CD4-positive, alpha-beta T cell treated with Interleukin-17A for 1 hour (primary cell): ENCODE results near the gene ZNF593OS.

Experiments
- DNase-seq: peaks from one replicate; pipeline ENCODE4 v3.0.0-alpha.2; 2020

Gene ZNF593OS

GRCh38 chr1:26124418-26125331 lies 47.0 kb downstream of the ZNF593OS start:
- DNase-seq: no peak

- peak; percentile 41 for DNase-seq
Observed at GRCh38 chr1:26122988-26123973, 48.4 kb downstream of the ZNF593OS start.

- no peak for DNase-seq
Observed at GRCh38 chr1:26121854-26122773, 49.5 kb downstream of the ZNF593OS start.

- no peak for DNase-seq
Observed at GRCh38 chr1:26119892-26120608, 51.6 kb downstream of the ZNF593OS start.
